Keratinocyte (primary cell): ENCODE data around the gene DHRS4.

Experiments used
- CTCF ChIP-seq, 3 experiments: IDR thresholded peaks in 1 of 3; conservative IDR thresholded peaks in 1 of 3; optimal IDR thresholded peaks in 1 of 3; 2 replicates in 2 of 3; 3 replicates in 1 of 3; pipeline versions ENCODE3 to v1.5.1; 2011; ENCODE audit warnings: low read length in 3 of 3, mild to moderate bottlenecking in 3 of 3, moderate library complexity in 2 of 3, control low read depth in 1 of 3, inconsistent platforms in 1 of 3; ENCODE audit not compliant: insufficient read depth in 2 of 3; ENCODE audit errors: extremely low read depth in 1 of 3
- EZH2 ChIP-seq: IDR thresholded peaks from one replicate; pipeline ENCODE4 v1.6.1; 2012; ENCODE audit warnings: inconsistent platforms, mild to moderate bottlenecking, low read length, moderate library complexity

- TF ChIP-seq CTCF (optimal IDR thresholded peaks at IDR 0.05 in 1 of 3, IDR thresholded peaks at IDR 0.05 in 1 of 3, conservative IDR thresholded peaks at IDR 0.05 in 1 of 3; ENCODE audit: extremely low read depth in 1 of 3, insufficient read depth in 2 of 3, low read length in 3 of 3) (peak; percentile 76 to 78 (median 77)), EZH2 (no peak)
Measured at GRCh38 chr14:24013654-24014514, 60.3 kb downstream of the DHRS4 start.
